GF-D8 (cell line): ENCODE results near the gene ATRNL1.

ENCODE experiments used
- DNase-seq: peaks from one replicate; lab custom pipeline; 2025; lab: John Stamatoyannopoulos, UW

The ATRNL1 gene

DNA sequence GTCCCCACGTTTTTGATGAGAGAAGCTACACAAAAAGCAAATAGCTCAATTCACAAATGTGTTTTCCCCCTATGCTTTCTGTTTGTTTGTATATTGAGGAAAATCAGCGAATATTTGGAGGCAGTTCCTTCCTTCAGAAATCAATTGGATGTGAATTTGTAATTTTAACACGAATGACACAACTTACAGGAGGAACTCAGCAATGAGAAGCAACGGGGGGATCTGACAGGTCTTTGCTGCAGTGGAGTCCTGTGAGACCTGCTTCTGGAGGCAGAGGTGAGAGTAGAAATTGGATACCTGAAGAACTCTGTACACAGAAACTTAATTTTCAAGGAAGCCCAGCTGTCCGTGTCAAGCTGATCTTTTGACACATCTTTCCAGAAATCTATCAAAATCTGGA, 809.4 kb downstream of the ATRNL1 start:
- DNase-seq = no peak

DNA sequence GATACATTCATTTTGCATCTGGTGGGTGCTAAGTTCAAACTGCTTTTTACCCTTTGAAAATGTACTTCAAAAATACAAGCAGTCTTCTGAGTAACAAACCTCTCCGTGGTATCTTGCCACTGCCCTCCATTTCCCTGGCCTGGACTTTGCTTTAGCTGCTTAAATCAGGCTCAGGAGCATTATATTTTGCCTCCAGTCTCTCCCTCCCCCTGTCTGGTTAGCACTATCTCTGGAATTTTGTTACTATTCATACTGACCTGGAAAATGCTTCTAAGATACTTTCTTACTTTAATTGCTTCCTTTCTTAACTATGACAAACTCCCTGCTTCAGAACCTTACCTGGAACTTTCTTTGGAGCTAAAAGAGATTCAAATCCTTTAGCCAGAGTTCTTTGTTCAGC, 810.0 kb downstream of the ATRNL1 start:
- no peak for DNase-seq

DNA sequence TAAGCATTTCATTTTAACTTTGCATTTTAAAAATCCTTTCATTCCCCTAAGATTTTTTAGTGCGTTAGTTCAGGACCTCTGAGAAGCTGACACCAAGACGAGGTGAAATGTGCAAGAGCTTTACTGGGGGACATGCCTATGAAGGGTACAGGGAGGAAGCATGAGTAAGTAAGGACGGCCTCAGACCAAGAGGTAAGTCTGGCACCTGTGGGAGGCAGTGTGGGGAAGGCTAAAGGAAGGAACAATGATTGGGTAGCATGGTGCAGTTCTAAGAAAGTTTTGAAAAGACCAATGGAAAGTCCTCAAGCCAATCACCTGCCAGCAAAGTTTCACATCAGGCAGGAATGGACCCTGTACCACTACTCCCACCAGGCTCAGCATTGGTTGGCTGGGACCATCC, 810.7 kb downstream of the ATRNL1 start:
- no peak for DNase-seq

DNA sequence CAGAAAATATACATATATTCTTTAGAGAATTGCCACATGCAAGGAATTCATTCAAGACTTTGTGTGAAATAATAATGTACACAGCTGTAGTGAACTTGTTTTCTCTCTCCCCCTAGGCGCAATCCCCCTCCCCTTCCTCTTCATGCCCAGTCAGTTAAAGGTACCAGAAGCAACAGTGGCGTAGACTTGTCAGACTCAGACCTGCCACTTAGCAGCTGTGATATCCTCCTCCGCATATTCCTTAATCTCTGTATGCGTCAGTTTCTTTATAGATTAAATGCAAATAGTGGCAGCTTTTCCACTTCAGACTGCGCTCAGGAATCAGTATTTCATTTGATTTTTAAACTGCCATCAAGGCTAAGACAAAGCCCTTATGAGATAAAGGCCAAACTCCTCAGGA, 815.9 kb downstream of the ATRNL1 start:
- no peak for DNase-seq

DNA sequence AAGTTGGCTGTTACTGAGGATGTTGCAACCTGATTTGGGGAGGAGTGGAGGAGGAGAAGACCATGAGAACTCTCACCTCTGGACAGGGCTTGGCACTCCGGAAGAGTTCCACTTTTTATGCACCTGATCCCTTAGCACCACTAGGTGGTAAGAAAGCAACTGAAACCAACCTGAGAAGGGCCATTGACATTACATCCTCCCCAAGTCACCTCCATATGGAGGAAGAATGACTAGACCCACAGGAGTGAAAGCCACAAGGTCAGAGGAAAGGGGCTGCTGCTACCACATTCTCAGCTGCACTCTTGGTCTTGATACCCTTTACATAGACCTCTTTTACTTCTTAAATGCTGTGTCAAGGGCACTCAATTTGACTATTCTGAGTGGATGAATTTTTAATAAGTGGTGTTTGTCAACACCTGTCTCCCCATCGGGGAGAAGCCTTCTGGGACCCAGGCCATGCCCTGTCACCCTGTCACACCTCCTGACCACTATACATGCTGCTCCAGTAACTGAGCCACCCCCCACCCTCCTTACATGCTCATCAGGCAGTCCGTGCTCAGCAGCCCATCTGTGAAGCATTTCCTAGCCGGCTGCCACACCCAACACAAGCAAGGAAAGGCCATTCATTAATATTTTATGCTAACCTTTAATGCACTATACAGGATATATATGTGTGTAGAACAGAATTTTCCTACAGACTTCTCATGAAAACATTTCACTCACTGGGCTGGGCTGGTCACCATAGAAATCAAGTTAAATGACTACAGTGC, 817.0 kb downstream of the ATRNL1 start:
- no peak for DNase-seq

DNA sequence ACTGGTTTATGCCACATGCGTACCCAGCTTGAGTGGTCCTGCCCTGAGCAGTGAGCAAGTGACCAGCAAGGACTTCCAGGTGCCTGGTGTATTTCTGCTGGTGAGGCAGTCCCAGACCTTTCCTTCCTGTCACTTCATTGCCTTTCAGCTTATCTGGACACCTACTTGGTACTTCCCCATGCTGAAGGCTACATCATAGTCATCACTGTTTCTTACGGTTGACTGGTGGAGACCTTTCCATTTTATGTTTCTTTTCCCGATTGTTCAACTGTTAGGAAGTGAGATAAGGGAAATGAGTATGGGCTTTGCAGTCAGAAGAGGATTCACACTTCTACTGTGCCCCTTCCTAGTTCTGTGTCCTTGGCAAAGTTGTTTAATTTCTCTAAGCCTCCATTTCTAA, 821.3 kb downstream of the ATRNL1 start:
- DNase-seq = no peak

DNA sequence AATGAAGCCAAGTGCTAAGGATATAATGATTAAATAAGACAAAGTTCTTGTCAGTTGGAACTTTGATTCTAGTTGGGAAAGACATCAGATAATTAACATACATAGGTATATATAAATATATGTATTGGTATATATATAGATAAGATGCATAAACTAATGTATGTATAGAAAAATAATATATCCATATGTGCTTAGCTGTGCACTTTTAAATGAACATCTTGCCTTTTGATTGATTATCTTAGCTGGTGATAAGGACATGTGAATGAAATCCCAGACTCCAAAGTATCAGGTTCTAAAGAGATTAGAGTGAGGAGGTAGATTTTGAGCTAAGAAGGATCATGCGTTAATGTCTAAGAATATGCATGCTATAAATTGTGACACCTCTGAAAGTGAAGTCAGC, 822.3 kb downstream of the ATRNL1 start:
- DNase-seq = no peak

DNA sequence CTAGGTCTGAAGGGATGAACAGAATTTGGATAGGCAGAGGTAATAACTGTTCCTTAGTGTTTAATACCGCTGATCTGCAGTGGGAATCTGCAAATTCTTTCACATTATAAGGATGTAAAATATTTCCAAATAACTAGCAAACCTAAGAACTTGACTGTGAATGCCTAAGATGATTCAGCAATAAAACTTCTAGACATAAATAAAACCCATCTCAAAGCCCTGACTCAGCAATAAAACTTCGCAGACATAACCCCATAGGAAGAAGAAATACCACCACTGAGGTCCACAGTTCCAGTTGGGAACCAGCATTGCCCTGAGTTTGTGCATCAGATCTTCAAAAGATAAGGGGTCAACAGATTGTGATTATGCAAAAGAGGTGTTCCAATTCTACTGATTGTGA, 825.6 kb downstream of the ATRNL1 start:
- no peak for DNase-seq

DNA sequence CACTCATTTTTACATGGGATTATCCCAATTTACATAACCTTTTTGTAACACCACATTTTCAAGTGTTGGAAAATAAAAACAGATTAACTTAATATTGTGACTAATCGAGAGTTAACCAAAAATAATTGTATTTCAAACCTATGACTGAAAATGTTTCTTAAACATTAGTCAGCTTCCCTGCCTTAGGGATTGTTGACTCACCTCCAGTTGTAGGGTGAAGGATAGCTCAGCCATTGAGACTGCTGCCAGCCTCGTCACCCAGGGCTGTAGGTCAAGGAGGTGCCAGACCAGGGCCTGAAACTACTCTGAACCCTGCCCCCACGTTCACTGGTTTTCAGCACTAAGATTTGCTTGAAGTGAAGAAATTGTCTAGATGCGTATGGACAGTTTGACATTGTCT, 828.6 kb downstream of the ATRNL1 start:
- DNase-seq = no peak

DNA sequence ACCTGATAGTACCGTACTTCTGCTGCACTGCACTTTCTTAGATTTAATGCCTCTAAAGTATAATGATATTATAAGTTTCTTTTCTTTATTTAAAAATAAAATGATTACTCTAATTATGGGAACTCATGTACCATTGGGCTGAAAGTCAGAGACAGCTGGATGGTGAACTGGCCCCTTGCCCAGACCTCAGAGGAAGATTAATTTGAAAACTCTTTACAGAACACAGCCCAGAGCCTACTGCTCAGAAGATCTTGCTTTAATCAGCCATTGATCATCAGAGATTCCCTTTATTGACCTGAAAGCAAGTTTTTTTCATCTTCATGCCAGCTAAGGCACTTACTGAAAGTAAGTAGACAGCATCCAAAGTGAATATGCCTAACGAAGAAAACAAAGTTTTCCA, 838.1 kb downstream of the ATRNL1 start:
- DNase-seq = no peak

DNA sequence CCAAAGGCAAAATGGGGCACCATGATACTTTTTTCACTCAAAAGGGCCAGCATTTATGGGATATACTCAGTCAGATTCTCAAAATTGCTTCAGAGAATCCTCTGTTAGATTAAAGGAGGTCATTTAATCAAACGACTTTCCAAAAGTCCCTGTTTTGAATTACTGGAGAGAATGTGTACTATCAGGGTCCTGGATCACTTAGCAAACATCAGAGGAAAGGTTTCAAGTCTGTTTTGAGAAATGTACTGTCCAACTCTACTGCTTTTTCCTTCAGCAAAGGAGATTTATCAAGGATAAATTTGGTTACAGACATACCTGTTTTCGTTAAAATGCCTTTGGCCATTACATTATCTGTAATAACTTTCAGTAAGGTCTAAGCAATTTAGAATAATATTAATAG, 838.9 kb downstream of the ATRNL1 start:
- DNase-seq = no peak

DNA sequence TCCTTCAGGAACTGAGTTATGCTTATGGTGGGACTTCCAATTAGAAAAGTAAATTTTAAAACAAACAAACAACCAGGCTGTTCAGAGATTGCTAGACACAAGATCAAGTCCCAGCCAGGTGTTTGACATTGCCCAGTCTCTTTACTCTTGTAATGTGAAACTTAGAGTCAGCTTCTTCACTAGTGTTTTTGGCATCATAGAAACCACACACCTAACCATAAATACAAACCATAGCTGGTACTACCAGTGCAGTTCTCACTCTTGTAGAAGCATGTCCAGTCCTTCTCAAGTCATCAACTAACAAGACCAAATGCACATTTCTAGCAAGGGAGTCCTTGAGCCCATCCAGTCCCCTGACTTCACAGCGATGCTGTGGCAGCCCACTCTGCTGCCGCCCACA, 839.9 kb downstream of the ATRNL1 start:
- no peak for DNase-seq

DNA sequence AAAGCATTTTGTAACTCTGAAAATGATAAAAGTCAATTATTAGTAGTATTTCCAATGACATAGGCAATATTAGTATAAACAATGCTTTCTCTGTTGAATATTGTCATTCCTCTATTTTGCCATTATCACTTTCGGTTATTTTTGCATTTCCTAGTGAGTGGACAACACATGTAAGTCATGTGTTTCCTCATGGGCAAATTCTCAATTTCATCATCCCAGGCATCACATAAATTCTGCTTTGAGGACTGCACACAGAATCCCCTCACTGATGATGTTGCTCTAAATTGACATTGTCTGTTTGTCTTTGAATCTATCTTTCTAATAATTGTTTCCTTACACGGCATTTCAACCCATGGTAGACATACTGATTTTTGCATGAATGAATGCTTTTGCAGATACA, 842.6 kb downstream of the ATRNL1 start:
- DNase-seq = no peak

DNA sequence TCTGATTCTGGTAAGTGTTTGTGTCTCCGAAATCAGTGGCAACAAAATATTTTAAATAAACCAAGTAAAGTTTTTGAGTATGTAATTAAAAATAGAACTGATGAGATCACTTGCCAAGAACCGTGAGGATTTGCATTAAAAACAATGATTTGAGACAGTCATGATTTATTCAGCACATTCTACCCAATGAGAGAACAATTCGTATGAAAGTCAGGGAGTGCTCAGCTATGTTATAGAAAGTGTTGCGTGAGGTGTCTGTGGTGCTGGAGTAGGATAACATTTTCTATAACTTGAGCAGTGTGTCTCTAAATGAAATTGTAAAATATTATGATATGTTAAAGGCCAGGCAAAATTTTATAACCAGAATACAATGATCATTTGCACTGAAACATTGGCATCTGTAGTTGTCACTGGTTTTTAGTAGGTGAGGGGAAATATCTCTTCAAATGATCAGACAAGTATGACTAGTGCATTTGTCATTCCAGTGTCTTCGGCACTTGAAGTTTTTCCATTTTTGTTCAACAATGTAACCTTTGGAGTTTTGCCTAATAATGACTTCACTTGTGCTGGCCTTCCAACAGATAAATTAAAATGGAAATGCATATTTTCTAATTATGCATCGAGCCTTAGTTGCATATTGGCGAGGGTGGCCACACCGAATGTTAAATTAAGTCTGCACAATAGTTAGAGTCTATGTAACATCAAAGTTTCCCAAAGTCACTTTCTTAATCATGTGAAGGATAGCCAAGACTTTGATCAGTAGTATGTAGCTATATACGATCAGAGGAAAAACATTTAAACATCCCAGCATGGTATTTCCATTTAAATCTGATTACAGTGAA, 844.0 kb downstream of the ATRNL1 start:
- no peak for DNase-seq

DNA sequence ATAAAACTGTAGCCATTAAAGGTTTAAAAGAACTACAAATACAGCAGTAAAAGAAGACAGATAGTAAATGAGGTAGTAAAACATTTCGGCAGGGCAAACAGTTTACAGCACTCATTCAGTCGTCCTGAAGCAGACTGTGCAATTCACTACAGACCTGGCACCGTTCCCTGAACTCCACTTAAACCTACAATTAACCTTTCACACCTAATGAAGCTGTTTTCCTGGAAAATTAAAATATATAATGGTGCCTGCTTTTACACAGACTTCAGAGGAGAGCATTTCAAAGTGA, 844.5 kb downstream of the ATRNL1 start:
- DNase-seq = no peak

DNA sequence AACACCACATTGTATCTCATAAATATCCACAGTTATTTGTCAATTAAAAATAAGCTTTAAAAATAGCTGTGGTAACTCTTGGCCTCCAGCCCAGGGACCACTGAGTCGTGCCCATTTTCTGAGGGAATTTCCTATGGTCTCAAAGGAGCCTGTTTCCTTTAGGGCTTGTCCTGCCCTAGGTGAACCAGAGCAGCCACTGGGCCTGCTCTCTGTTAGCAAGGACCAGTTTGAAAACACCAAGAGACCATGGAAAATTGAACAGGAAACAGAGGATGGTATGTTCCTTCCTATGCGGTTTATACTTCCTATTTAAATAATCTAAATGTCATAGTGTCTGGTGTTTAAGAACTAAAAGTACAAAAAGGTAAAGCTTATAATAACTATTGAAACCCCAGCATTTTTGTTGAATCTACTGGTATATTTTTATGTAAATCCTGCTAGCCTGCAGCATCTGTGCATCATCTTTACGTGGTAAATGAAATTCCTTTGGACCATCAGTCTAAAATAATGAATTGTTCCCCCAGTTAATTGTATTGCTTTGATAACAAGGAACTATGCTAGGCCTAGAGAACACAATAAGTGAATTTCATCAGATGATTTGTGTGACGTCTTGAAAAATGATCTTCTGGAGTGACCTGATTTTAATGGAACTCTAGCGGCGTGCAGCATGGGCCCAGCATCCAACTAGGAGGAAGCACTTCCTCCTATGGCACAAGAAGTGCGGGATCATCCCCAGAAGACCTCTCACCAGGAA, 846.1 kb downstream of the ATRNL1 start:
- no peak for DNase-seq

DNA sequence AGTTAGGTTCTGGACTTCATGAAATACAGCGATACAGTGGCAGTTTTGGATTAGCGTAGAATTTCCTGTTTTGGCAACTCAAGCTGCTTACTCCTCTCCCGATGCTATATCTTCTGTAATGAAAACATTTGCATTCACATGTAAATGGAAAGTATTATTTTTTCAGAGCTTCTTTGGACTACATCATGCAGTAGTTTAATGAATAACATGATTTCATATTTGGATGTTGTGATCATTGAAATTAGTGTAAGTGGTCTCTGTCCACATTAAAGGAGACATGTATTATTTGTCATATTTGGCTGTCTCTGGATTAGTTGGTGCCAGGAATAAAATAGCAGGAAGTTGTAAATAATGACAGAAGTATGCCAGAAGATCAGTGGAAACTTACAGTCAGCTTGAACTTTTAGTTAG, 848.2 kb downstream of the ATRNL1 start:
- DNase-seq = no peak

DNA sequence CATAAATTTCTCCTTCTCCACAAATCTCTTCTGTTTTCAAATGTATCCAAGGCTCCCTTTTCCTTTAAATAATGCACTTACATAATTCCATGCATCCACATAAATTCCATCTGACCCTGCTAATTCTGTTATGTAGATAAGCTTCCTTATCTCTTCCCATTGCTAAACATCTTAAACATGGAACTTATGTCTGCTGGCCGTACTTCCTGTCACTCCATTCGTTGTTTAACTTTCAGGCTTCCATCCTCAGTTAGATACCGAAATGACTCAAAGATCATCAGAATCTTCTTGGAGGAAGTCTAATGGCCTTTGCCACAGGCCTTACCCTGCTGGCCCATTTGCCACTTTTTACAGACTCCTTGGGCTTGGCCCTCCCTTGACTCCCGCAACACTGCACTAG, 848.9 kb downstream of the ATRNL1 start:
- DNase-seq = no peak

DNA sequence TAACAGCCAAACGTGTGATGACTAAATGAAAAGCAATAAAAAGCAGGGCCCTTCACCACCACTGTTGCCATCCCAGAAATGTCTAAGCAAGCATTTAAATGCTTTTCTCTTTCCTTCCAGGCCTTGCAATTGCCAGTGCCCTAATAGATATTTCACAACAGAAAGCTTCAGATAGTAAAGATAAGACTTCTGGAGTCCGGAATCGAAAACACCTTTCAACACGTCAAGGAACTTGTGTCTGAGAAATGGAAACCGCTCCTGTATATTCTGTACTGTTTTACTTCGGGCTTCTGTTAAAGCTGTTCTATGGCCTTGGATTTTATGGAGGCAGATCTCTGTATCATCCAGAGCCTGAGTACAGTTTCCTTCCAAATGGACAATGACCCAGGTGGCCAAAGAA, 851.4 kb downstream of the ATRNL1 start:
- DNase-seq = no peak

DNA sequence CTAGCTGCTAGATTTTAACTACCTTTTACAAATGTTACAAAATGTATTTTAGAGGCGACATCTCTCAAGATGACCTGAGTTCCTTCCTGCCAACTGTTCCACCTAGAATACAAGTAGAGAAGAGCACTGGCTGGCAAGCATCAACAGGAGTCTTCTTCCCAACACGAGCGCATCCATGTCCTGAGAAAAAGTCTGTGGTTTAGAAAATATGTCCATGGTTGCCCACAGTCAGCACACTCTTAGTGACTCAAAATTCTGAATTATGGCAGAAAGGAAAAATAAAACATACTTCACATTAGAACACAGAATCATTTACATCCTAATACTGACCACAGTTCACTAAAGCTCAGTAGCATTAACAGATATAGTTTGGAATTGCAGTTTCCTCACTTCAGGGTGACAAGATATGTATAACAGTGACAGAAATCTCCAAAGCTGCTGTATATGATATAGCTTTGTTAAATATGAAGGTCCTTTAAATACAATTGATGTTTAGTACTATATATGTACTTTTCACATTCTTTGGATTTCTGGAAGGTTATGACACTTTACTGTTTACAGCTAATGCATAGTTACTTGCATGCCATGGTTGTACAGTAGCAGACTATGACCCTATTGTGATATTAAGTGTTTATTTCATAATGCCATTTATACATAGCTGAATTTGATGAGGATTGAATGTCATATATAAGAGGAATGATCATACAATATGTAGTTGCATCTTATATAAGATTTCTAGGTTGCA, 852.7 kb downstream of the ATRNL1 start:
- DNase-seq = no peak

DNA sequence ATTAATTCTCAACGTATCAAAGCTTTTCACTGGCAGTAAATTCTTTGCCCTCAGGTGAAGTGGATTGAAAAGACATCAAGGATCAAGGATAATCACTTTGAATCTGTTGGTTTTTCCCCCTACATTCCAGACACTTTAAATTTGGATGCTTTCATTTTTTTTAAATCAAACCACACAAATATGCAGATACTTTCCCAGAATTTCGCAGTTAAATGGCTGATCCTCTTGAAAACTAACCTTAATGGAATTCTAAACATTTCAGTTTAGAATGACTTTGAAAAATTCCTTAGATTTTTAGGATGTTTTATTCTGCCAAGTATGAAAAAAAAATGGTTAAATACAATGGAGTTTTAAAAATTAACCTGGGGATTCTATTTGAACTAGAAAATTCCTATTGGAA, 853.9 kb downstream of the ATRNL1 start:
- DNase-seq = no peak

DNA sequence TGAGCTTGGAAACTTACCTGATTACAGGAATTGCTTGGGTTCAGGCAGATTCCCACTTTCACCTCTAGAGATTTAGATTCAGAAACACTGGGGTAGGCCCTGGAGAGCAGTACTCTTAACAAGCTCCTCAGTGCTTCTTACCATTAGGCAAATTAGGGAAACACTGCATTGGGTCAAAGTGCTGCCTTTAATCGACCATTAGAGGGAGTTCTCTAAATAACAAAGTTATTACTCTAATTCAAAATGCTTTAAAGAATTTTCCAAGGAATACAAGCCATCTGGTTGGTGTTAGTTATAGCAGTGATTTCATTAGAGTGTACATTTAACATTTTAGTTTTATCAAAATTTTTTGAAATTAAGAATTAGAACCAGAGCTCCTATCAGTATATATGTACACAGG, 855.3 kb downstream of the ATRNL1 start:
- no peak for DNase-seq
